Measurements from ENCODE around the gene PINLYP. TPM values are rescaled to one million over a fixed set of nuclear protein-coding genes. Genes with fewer than 3 reads are reported as not detected.

PINLYP gene
- total and polyA plus RNA-seq, 2 donors (not counting 3 experiments of a cell fraction or from before 2014, with no cell fraction given): 5.5 TPM

GRCh38 chr19:43589277-43589676 is 13.7 kb downstream of the PINLYP start:
- intact Hi-C loops (cut with micrococcal nuclease): no loop called here
- H3K4me2 ChIP-seq (ENCODE audit: insufficient read depth, low read length): no peak overlapping the region
- peaks cover 11% of the 10 kb centered on the region for H3K79me2 ChIP-seq (ENCODE audit: control insufficient read depth, insufficient read depth, low read length)
- no peaks in the 10 kb centered on the region for H3K9me1 ChIP-seq (replicated peaks; ENCODE audit: control insufficient read depth, extremely low read depth, insufficient read depth, low read length)
- DNase-seq (ENCODE audit: low read depth, low spot score) (no peak), FAIRE-seq (no peak)
- no peak for TF ChIP-seq JUN (IDR thresholded peaks at IDR 0.05; ENCODE audit: borderline replicate concordance, insufficient read depth, insufficient read length, low read depth)
- TF ChIP-seq GATA2 (IDR thresholded peaks at IDR 0.05; ENCODE audit: insufficient read depth, insufficient read length, low read depth, low read length): no peak
- TF ChIP-seq POLR2AphosphoS5 (IDR thresholded peaks at IDR 0.05; ENCODE audit: insufficient read depth, low read depth, low read length): no peak
- TF ChIP-seq FOS (IDR thresholded peaks at IDR 0.05; ENCODE audit: borderline replicate concordance, insufficient read depth, low read length): no peak
- TF ChIP-seq, protein P1, sequence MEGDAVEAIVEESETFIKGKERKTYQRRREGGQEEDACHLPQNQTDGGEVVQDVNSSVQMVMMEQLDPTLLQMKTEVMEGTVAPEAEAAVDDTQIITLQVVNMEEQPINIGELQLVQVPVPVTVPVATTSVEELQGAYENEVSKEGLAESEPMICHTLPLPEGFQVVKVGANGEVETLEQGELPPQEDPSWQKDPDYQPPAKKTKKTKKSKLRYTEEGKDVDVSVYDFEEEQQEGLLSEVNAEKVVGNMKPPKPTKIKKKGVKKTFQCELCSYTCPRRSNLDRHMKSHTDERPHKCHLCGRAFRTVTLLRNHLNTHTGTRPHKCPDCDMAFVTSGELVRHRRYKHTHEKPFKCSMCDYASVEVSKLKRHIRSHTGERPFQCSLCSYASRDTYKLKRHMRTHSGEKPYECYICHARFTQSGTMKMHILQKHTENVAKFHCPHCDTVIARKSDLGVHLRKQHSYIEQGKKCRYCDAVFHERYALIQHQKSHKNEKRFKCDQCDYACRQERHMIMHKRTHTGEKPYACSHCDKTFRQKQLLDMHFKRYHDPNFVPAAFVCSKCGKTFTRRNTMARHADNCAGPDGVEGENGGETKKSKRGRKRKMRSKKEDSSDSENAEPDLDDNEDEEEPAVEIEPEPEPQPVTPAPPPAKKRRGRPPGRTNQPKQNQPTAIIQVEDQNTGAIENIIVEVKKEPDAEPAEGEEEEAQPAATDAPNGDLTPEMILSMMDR (IDR thresholded peaks at IDR 0.05; ENCODE audit: extremely low read depth in 1 of 2, insufficient read depth in 1 of 2, low read depth in 1 of 2, low read length in 2 of 2): no peak
- no peak for TF ChIP-seq MAX (IDR thresholded peaks at IDR 0.05; ENCODE audit: insufficient read depth, insufficient read length)
- no peak for TF ChIP-seq MYC (IDR thresholded peaks at IDR 0.05; ENCODE audit: low read depth, low read length)
- no peak for TF ChIP-seq POLR2A (IDR thresholded peaks at IDR 0.05; ENCODE audit: low read depth, low read length)
- TF ChIP-seq EZH2 (IDR thresholded peaks at IDR 0.05; ENCODE audit: borderline replicate concordance, low read depth, low read length, severe bottlenecking): no peak
- H3K9me3 ChIP-seq (replicated peaks; ENCODE audit: control insufficient read depth, insufficient read depth, low read length): no peaks in the 10 kb centered on the region
- dilution Hi-C loops (cut with MboI; ENCODE audit: extremely low pct_ligation_motif_present, low sequenced_read_pairs): no loop called here
- ChIA-PET CTCF (interaction anchor here (1.6 kb wide), 1 partner anchor 34 kb away, joined by 8 read pairs; no protein-coding TSS in a partner anchor), POLR2A (interaction anchor here (0.6 kb wide), 1 partner anchor 27 kb away, joined by 4 read pairs; no protein-coding TSS in a partner anchor)
- peaks cover 9 to 27% of the 10 kb centered on the region in 2 experiments for H3K36me3 ChIP-seq (ENCODE audit: control insufficient read depth in 2 of 2, extremely low read depth in 1 of 2, insufficient read depth in 2 of 2, low read length in 2 of 2)
- peaks cover 5% of the 10 kb centered on the region for H3K4me1 ChIP-seq (ENCODE audit: control insufficient read depth, extremely low read depth, insufficient read depth, low read length)
- no peaks in the 10 kb centered on the region for H4K20me1 ChIP-seq (replicated peaks; ENCODE audit: control insufficient read depth, extremely low read depth, insufficient read depth, low read length)
- H3K9ac ChIP-seq (replicated peaks; ENCODE audit: extremely low read depth, insufficient read depth, low read length): no peak overlapping the region
- H3K27me3 ChIP-seq (ENCODE audit: control insufficient read depth in 2 of 2, insufficient read depth in 2 of 2, low read length in 2 of 2): no peaks in the 10 kb centered on the region
- H2AFZ ChIP-seq (ENCODE audit: low read depth, low read length): no peak overlapping the region
- no peak overlapping the region for H3K27ac ChIP-seq (ENCODE audit: insufficient read depth, low read depth, low read length)
- no peak overlapping the region for H3K4me3 ChIP-seq (replicated peaks in 1 of 3; ENCODE audit: insufficient read depth in 1 of 3, low read depth in 1 of 3, low read length in 3 of 3)
- no TSS peak for BruUV-seq (replicated peaks)

All from endothelial cell of umbilical vein (primary cell).